ENCODE measurements around the gene HAUS3. TPM values are rescaled to one million over a fixed set of nuclear protein-coding genes. Genes with fewer than 3 reads are reported as not detected.
"Not testable (repeated sequence)": the region's sequence is repeated elsewhere in the genome, so short reads cannot be mapped to it uniquely, and the experiment has no call there.

The HAUS3 gene
- total RNA-seq, 4 donors from 2014 or later: 7.4 to 29.9 (median 14.2) TPM

DNA sequence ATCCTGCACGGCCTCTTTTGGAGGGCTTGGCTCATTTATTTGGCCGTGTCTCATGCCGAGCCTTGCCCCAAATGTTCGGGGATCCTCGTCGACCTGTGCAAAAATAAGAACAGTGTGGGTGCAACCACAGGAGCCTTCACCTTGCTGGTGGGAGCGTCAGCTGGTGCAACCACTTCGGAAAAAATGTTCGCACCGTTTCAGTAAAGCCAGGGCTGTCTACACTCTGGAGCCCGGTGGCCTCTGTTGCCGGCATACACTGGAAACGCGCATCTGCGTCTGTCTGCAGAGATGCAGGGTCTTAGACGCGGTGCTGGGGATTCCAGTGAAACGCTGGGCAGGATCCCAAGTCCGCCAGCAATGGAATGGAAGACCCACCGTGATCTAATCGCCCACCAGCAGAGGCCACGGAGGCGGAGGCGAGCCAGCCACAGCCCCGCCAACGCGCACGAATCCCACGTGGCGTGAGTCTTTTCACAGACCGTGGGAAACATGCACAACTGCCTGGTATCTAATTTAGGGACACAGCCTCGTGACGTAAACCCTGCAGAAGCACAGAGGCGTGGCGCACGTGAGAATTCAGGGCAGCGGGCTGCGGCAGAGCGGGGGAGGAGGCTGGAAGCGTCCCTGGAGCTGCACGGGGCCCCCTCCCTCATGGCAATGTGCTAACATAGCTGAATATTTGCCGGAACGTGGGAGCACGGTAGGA is 33.8 kb upstream of the HAUS3 start:
- no peaks in the 10 kb centered on the region for H3K27me3 ChIP-seq
- H3K36me3 ChIP-seq: no peaks in the 10 kb centered on the region
- TF ChIP-seq, protein P1, sequence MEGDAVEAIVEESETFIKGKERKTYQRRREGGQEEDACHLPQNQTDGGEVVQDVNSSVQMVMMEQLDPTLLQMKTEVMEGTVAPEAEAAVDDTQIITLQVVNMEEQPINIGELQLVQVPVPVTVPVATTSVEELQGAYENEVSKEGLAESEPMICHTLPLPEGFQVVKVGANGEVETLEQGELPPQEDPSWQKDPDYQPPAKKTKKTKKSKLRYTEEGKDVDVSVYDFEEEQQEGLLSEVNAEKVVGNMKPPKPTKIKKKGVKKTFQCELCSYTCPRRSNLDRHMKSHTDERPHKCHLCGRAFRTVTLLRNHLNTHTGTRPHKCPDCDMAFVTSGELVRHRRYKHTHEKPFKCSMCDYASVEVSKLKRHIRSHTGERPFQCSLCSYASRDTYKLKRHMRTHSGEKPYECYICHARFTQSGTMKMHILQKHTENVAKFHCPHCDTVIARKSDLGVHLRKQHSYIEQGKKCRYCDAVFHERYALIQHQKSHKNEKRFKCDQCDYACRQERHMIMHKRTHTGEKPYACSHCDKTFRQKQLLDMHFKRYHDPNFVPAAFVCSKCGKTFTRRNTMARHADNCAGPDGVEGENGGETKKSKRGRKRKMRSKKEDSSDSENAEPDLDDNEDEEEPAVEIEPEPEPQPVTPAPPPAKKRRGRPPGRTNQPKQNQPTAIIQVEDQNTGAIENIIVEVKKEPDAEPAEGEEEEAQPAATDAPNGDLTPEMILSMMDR (IDR thresholded peaks at IDR 0.05): no peak
- no peak for TF ChIP-seq POLR2A (IDR thresholded peaks at IDR 0.05)
- H3K4me3 ChIP-seq: no peak overlapping the region
- H3K27ac ChIP-seq: no peak overlapping the region
- no peaks in the 10 kb centered on the region for H3K4me1 ChIP-seq
- H3K9me3 ChIP-seq: no peaks in the 10 kb centered on the region
- DNase-seq: no peak
- intact Hi-C loops (cut with DNase I; ENCODE audit: low total_unique reads): no loop called here

DNA sequence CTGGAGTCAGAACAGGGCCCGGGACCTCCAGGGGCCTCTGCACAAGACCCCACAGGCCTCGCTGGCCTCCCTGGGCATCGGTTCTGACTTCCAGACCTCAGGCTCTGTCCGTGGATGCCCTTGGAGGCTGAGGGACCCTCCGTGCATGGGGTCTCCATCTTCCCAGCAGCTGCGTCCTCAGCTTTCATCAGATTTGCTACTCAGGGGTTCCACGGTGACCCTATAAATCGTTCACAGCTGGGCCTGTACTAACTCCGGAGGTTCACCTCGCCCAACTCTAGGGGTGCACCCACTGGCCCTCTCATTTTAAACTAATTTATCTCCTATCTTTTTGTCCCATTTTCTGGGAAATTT is 33.1 kb upstream of the HAUS3 start:
- intact Hi-C loops (cut with DNase I; ENCODE audit: low total_unique reads); H3K36me3 ChIP-seq; DNase-seq; H3K9me3 ChIP-seq; H3K27me3 ChIP-seq; H3K4me3 ChIP-seq; H3K4me1 ChIP-seq; H3K27ac ChIP-seq: not testable (repeated sequence)

DNA sequence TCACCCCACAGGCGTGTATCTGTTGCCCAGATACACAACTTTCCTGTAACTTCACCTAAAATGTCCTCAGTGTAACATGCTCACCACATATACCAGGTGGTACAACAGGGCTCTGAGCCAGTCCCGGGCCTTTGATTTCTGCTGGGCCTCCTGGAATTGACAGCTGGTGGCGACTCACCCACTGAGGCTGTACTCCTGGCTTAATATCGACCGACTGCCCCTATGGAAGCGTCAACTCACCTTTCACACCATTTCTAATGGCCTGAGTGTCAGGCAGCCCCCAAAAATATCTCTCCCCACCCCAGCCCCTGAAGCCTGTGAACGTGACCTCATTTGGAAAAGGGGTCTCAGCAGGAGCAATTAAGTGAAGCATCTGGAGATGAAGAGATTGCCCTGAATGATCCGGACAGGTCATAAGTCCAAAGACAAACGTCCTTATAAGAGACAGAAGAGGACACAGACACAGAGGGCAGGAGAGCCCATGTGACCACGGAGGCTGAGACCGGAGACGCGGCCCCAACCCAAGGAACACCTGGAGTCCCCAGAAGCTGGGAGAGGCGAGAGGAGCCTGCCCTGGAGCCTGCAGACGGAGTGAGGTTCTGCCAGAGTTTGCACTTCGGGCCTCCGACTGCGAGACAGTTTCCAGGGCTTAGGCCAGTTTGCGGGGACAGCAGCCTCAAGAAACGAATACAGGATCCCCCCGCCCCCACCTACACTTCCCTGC is 32.6 kb upstream of the HAUS3 start:
- no peaks in the 10 kb centered on the region for H3K36me3 ChIP-seq
- intact Hi-C loops (cut with DNase I; ENCODE audit: low total_unique reads): no loop called here
- no peak overlapping the region for H3K4me3 ChIP-seq
- no peak for DNase-seq
- H3K27me3 ChIP-seq: no peaks in the 10 kb centered on the region
- no peaks in the 10 kb centered on the region for H3K9me3 ChIP-seq
- TF ChIP-seq, protein P1 (IDR thresholded peaks at IDR 0.05): no peak
- no peak for TF ChIP-seq POLR2A (IDR thresholded peaks at IDR 0.05)
- no peak overlapping the region for H3K27ac ChIP-seq
- H3K4me1 ChIP-seq: no peaks in the 10 kb centered on the region

DNA sequence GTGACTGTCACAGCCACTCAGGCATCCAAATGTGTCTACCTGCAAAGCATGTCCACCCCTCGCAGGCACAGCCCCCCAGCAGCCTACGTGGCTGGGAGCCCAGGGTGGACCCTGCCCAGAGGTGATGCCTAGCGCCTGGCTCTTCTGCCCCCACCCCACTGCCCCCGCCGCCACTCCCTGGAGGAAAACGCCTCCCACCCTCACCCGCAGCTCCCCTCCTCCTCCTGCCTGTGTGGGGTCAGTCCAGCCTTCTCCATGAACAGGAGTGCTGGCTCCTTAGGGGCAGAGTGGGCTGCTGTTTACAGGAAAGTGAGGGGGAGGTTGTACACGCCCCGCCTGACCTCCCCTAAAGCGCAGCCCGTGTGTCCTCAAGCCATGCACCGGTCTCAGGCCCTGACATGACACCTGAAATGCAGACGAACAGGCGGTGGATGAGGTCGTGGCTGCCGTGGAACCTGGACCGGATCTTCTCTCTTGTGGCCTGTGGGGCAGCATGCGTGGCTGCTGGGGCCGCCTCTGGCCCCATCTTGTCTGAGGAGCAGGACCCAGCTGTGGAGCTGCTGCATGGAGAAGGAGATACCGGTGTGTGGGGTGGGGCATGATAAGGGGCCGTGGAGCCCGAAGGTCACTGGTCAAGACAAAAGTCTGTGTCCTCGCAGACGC is 31.9 kb upstream of the HAUS3 start:
- Histone ChIP-seq H3K27ac (no peak overlapping the region), H3K9me3 (no peaks in the 10 kb centered on the region), H3K4me3 (no peak overlapping the region), H3K4me1 (no peaks in the 10 kb centered on the region), H3K36me3 (no peaks in the 10 kb centered on the region), H3K27me3 (no peaks in the 10 kb centered on the region)
- TF ChIP-seq, protein P1 (IDR thresholded peaks at IDR 0.05): no peak
- intact Hi-C loops (cut with DNase I; ENCODE audit: low total_unique reads): no loop called here
- no peak for DNase-seq

DNA sequence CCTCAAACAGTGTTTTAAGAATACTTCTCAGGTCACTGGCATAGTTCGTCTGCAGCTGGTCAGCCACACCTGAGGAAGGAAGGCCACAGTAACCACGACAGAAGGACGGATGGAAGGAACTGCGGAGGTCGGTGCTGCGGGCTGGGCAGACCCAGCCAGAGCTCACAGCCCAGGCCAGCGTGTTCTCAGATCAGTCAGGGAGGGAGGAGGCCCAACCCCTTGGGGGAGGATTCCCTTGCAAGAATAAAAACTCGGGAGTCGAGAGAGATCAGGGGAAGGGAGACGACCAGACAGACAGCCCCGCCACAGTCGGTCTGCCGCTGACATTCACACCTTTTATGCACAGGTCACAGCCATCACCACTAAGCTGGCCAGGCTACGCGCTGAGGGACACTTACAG is 31.3 kb upstream of the HAUS3 start:
- TF ChIP-seq, protein P1 (IDR thresholded peaks at IDR 0.05): no peak
- TF ChIP-seq POLR2A (IDR thresholded peaks at IDR 0.05): no peak
- Histone ChIP-seq H3K9me3 (no peaks in the 10 kb centered on the region), H3K4me3 (no peak overlapping the region), H3K27ac (no peak overlapping the region), H3K27me3 (no peaks in the 10 kb centered on the region), H3K36me3 (no peaks in the 10 kb centered on the region), H3K4me1 (no peaks in the 10 kb centered on the region)
- intact Hi-C loops (cut with DNase I; ENCODE audit: low total_unique reads): no loop called here
- DNase-seq: no peak

Measured in uterus (tissue), 4 donors.